ENCODE results near the gene TMEM238. TPM values are rescaled to one million over a fixed set of nuclear protein-coding genes. Genes with fewer than 3 reads are reported as not detected.

TMEM238 gene
- total and polyA plus RNA-seq, 9 of the 15 experiments (the other 6 are each of a cell fraction or from before 2014, with no cell fraction given) = 0.18 to 5.1 (median 1.3) TPM; not detected in 4

- TF ChIP-seq, protein P1, sequence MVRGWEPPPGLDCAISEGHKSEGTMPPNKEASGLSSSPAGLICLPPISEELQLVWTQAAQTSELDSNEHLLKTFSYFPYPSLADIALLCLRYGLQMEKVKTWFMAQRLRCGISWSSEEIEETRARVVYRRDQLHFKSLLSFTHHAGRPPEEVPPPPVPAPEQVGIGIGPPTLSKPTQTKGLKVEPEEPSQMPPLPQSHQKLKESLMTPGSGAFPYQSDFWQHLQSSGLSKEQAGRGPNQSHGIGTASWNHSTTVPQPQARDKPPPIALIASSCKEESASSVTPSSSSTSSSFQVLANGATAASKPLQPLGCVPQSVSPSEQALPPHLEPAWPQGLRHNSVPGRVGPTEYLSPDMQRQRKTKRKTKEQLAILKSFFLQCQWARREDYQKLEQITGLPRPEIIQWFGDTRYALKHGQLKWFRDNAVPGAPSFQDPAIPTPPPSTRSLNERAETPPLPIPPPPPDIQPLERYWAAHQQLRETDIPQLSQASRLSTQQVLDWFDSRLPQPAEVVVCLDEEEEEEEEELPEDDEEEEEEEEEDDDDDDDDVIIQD (CRISPR knock-in tag; IDR thresholded peaks at IDR 0.05) = no peak
- TF ChIP-seq C11orf30 (IDR thresholded peaks at IDR 0.05; ENCODE audit: low read depth) (peak; percentile 69), NFIX (CRISPR knock-in tag; IDR thresholded peaks at IDR 0.05; ENCODE audit: low read depth) (no peak), ESRRB (CRISPR knock-in tag; IDR thresholded peaks at IDR 0.05; ENCODE audit: borderline replicate concordance) (no peak), MTA1 (IDR thresholded peaks at IDR 0.05; ENCODE audit: borderline replicate concordance) (peak; percentile 94), PHF8 (IDR thresholded peaks at IDR 0.05; ENCODE audit: borderline replicate concordance, low read length) (peak; percentile 3; the same call in 1 of the 2 replicates), NFIC (IDR thresholded peaks at IDR 0.05) (no peak), TAL1 (IDR thresholded peaks at IDR 0.05) (no peak), NR2F6 (CRISPR knock-in tag; IDR thresholded peaks at IDR 0.05) (no peak), NRF1 (conservative IDR thresholded peaks at IDR 0.05 in 1 of 2, IDR thresholded peaks at IDR 0.05 in 1 of 2) (peak; percentile 92 to 94), YY1 (IDR thresholded peaks at IDR 0.05; ENCODE audit: borderline replicate concordance in 1 of 3, control insufficient read depth in 1 of 3, extremely low read depth in 1 of 3, insufficient read depth in 3 of 3, insufficient read length in 1 of 3, insufficient replicate concordance in 2 of 3, low read depth in 1 of 3, low read length in 2 of 3) (no peak), RREB1 (CRISPR knock-in tag; IDR thresholded peaks at IDR 0.05) (no peak), NELFE (IDR thresholded peaks at IDR 0.05; ENCODE audit: insufficient read depth, insufficient read length) (no peak), ZNF347 (CRISPR knock-in tag; IDR thresholded peaks at IDR 0.05; ENCODE audit: low read depth) (no peak), HDAC1 (IDR thresholded peaks at IDR 0.05) (no peak), FOXJ2 (tag; IDR thresholded peaks at IDR 0.05) (peak; percentile 92), EGR1 (conservative IDR thresholded peaks at IDR 0.05) (peak; percentile 90), ZNF589 (CRISPR knock-in tag; IDR thresholded peaks at IDR 0.05; ENCODE audit: low read depth) (no peak), SMARCB1 (IDR thresholded peaks at IDR 0.05; ENCODE audit: insufficient read length, low read depth) (no peak), CREM (IDR thresholded peaks at IDR 0.05; ENCODE audit: low read depth) (peak; percentile 97), HNRNPLL (IDR thresholded peaks at IDR 0.05; ENCODE audit: low read depth, low read length, poor library complexity, severe bottlenecking) (peak; percentile 73)
These were observed 44.8 kb downstream of the TMEM238 start, which contains the start of gene KMT5C (continued) for GRCh38 chr19:55339105-55339888.

All from K562 (cell line).